Fibroblast of villous mesenchyme (primary cell): ENCODE data around the gene ADTRP. TPM values are rescaled to one million over a fixed set of nuclear protein-coding genes. Genes with fewer than 3 reads are reported as not detected.
"Not testable (repeated sequence)": the region's sequence is repeated elsewhere in the genome, so short reads cannot be mapped to it uniquely, and the experiment has no call there.

Experiments
- DNase-seq: peaks from one replicate; pipeline ENCODE4 v3.0.0-alpha.2; 2010; ENCODE audit warnings: low read depth
- H3K4me3 ChIP-seq: 2 replicates; pipeline ENCODE4 v1.5.1; 2011; ENCODE audit warnings: low read depth, mild to moderate bottlenecking, low read length
- total RNA-seq: library from RNA; depleted of rRNA; stranded (reverse); fragments of >200 nt; gene quantifications from 2 replicates; pipeline ENCODE4 v1.2.3, GENCODE V29; 2012
- TF ChIP-seq, protein P1 (sequence below): IDR thresholded peaks from 2 replicates; pipeline ENCODE4 v1.5.1; 2012; ENCODE audit warnings: low read depth, mild to moderate bottlenecking, low read length; ENCODE audit not compliant: insufficient read depth

The ADTRP gene
- total RNA-seq, 1 donor, result 1.3 TPM

DNA sequence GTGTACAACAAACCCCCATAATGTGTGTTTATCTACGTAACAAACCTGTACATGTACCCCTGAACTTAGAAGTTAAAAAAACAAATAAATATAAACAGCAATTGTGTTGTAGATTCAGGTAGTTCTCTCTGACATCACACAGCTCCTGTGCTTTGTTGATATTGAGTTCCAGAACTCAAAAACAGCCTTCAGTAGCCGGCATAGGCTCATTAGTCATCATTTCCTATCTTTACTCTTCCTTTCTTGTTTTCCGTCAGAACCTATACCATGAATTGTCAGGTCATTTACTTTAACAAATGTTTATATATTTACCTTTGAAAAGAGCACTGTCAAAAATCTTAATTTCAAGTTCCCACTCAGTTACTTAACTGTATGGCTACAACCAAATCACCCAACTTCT is 88.8 kb downstream of the ADTRP start:
- no peak for DNase-seq
- TF ChIP-seq, protein P1, sequence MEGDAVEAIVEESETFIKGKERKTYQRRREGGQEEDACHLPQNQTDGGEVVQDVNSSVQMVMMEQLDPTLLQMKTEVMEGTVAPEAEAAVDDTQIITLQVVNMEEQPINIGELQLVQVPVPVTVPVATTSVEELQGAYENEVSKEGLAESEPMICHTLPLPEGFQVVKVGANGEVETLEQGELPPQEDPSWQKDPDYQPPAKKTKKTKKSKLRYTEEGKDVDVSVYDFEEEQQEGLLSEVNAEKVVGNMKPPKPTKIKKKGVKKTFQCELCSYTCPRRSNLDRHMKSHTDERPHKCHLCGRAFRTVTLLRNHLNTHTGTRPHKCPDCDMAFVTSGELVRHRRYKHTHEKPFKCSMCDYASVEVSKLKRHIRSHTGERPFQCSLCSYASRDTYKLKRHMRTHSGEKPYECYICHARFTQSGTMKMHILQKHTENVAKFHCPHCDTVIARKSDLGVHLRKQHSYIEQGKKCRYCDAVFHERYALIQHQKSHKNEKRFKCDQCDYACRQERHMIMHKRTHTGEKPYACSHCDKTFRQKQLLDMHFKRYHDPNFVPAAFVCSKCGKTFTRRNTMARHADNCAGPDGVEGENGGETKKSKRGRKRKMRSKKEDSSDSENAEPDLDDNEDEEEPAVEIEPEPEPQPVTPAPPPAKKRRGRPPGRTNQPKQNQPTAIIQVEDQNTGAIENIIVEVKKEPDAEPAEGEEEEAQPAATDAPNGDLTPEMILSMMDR, result no peak
- no peak overlapping the region for H3K4me3 ChIP-seq

- H3K4me3 ChIP-seq, DNase-seq: not testable (repeated sequence)
Observed at GRCh38 chr6:11689400-11689799, 89.2 kb downstream of the ADTRP start.

GRCh38 chr6:11688425-11688709 is 90.2 kb downstream of the ADTRP start:
- TF ChIP-seq, protein P1, result no peak
- H3K4me3 ChIP-seq, result no peak overlapping the region
- DNase-seq, result no peak

DNA sequence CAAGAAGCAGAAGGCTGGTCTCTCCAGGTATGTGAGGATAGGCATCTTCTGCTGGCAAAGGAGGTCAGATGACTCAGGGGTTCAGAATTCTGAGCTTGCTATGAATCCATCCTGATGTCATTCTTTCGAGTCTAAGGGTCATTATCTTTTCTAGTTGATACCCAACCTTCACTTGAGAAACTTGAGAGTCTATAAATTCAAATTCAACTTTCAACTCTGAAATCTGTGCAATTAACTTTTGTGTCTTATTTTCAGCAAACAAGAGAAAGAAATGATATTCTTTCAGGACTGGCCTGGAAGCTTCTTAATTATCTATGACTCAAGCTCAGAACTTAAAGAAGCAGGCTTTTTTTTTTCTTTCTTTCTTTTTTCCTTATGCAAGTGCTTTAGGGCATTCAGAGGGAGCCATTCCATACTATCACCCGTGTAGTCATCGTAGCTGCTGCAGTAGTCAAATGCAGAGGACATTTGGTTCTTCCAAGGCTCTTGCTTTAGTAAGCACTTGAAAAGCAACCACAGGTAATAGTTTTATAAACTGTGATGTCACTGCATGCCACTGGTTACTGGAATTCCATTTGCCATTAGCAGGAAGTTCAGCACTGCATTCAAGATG is 93.0 kb downstream of the ADTRP start:
- H3K4me3 ChIP-seq, result no peak overlapping the region
- DNase-seq, result no peak
- TF ChIP-seq, protein P1, result no peak

DNA sequence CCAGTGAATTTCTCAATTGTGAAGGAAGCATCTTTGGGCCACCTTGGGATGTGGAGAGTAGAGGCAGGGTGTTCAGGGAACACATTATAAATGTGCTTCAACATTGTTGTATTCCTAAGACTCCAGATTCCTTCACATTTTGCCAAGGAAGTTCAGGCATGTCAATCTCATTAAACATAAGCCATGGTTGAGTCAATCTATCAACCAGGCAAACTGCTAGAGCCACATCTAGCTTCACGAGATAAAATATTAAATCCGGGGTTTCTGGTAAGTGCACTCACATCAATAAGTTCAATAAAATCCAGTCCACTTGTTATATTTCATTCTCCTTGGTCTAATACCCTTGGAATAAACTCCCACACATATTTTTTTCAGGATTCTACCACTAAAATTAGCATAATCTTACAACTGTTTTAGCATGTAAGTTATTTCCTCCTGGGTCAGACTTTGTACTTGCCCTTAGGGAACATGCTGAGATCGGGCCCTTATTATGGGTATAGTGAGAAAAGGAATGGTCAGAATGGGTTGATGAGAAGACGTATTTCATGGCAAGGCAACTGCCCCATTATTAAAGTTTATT is 93.6 kb downstream of the ADTRP start:
- TF ChIP-seq, protein P1, result no peak
- DNase-seq, result no peak
- H3K4me3 ChIP-seq, result no peak overlapping the region

GRCh38 chr6:11683871-11684270 is 94.7 kb downstream of the ADTRP start:
- TF ChIP-seq, protein P1, result no peak
- H3K4me3 ChIP-seq, result no peak overlapping the region
- DNase-seq, result no peak

- TF ChIP-seq, protein P1, result no peak
- no peak overlapping the region for H3K4me3 ChIP-seq
- no peak for DNase-seq
Observed at GRCh38 chr6:11682561-11682975, 96.0 kb downstream of the ADTRP start.
